Lung (tissue), 12 donors: ENCODE measurements around the gene MSH5. TPM values are rescaled to one million over a fixed set of nuclear protein-coding genes. Genes with fewer than 3 reads are reported as not detected.

Experiments used
- ATAC-seq: fragments of 200-7000 bp; cut with Tn5 transposase; one replicate; pipeline ENCODE4 v1.9.1; 2020; ENCODE audit warnings: moderate number of reproducible peaks; ENCODE audit not compliant: insufficient read depth, low FRiP score
- DNase-seq, 3 donors: peaks; one replicate each; pipeline ENCODE4 v3.0.0-alpha.2; 2013 to 2017
- H3K27ac ChIP-seq, 2 donors: one replicate each; pipeline ENCODE4 v1.5.1; 2013; ENCODE audit warnings: mild to moderate bottlenecking in 2 of 2, moderate library complexity in 2 of 2, control low read depth in 1 of 2, inconsistent platforms in 1 of 2, low read depth in 1 of 2, low read length in 1 of 2
- H3K27me3 ChIP-seq, 3 donors: one replicate each; pipeline ENCODE4 v1.5.1; 2013; ENCODE audit warnings: low read length in 2 of 3; ENCODE audit not compliant: control insufficient read depth in 3 of 3, insufficient read depth in 3 of 3
- H3K36me3 ChIP-seq, 4 donors: one replicate each; pipeline ENCODE4 v1.5.1; 2013; ENCODE audit warnings: low read length in 4 of 4, mild to moderate bottlenecking in 1 of 4, moderate library complexity in 1 of 4; ENCODE audit not compliant: control insufficient read depth in 4 of 4, insufficient read depth in 4 of 4
- H3K4me1 ChIP-seq, 5 donors: one replicate each; pipeline ENCODE4 v1.5.1; 2013; ENCODE audit warnings: low read length in 5 of 5, mild to moderate bottlenecking in 2 of 5, moderate library complexity in 1 of 5; ENCODE audit not compliant: control insufficient read depth in 5 of 5, insufficient read depth in 5 of 5
- H3K4me3 ChIP-seq: one replicate; pipeline ENCODE4 v1.5.1; 2013; ENCODE audit warnings: mild to moderate bottlenecking, control low read depth, moderate library complexity
- H3K9ac ChIP-seq, 2 donors: one replicate each; pipeline ENCODE4 v1.5.1; 2013; ENCODE audit warnings: low read length in 2 of 2, control low read depth in 1 of 2; ENCODE audit not compliant: insufficient read depth in 1 of 2
- H3K9me3 ChIP-seq, 4 donors: one replicate each; pipeline ENCODE4 v1.5.1; 2013; ENCODE audit warnings: low read length in 3 of 4, mild to moderate bottlenecking in 1 of 4, moderate library complexity in 1 of 4; ENCODE audit not compliant: control insufficient read depth in 4 of 4, insufficient read depth in 3 of 4
- WGBS, 2 donors: extraction: QIAGEN DNeasy Blood & Tissue Kit; methylation state at CpG; one replicate each; pipeline ENCODE4 v1.1.7; 2013; 5-methylcytosine and 5-hydroxymethylcytosine counted together
- polyA plus RNA-seq, 2 donors: library from polyadenylated mRNA; stranded (reverse); fragments of 200-250 nt; gene quantifications; one replicate each; pipeline ENCODE4 v1.2.1, GENCODE V29; 2013
- total RNA-seq, 2 donors: library from RNA; depleted of rRNA in 1 of 2; stranded (reverse); fragments of >200 nt in 1 of 2; gene quantifications; one replicate each; pipeline ENCODE4 v1.2.1, GENCODE V29; 2014 to 2021
- TF ChIP-seq, protein P1 (sequence below): IDR thresholded peaks from 2 replicates; pipeline ENCODE4 v1.5.1; 2012; ENCODE audit warnings: mild to moderate bottlenecking; ENCODE audit errors: control extremely low read depth, extremely low read depth
- donor health status: control.
- donor health status: control.
- donor health status: Bipolar disorder and iron deficiency.
- donor health status: healthy.
- donor health status: DM: yes; HTN: yes; CAD: no.

Gene MSH5
- total and polyA plus RNA-seq, 4 donors = 4.5 to 17.8 (median 13.4) TPM

DNA sequence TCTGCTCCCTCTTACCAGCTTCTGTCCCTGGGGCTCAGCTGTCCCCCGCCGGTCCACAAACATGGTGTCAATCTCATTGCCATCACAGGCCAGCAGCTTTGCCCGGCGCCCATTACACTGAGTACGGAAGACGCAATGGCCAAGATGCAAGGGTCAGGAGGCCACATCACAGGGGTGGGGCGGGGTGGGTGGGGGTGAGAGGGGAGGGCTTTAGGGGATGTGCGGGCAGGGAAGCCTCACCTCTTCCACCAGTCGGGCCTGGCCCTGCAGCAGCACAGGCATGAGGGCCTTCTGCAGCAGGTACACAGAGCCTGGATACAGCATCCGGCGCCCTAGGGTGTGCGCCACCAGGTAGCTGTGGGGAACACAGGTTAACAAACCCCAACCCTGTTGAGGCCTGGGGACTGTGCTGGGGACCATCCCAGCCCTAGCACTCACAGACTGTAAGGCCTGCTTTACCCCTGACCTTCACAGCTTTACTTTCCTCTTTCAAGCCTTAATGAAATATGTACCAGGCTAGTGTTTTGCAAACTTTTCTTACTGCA, 48.2 kb upstream of the MSH5 start:
- Histone ChIP-seq H3K9me3 (no peaks in the 10 kb centered on the region), H3K27me3 (no peaks in the 10 kb centered on the region), H3K4me3 (no peak overlapping the region), H3K9ac (no peak overlapping the region), H3K36me3 (peaks cover 23 to 65% (median 33%) of the 10 kb centered on the region in 4 donors), H3K27ac (no peak overlapping the region), H3K4me1 (no peaks in the 10 kb centered on the region)
- DNase-seq (no peak), ATAC-seq (no peak)
- 95 to 96% methylated on average over 12 of the region's 12 CpGs for WGBS, 2 donors
- TF ChIP-seq, protein P1, sequence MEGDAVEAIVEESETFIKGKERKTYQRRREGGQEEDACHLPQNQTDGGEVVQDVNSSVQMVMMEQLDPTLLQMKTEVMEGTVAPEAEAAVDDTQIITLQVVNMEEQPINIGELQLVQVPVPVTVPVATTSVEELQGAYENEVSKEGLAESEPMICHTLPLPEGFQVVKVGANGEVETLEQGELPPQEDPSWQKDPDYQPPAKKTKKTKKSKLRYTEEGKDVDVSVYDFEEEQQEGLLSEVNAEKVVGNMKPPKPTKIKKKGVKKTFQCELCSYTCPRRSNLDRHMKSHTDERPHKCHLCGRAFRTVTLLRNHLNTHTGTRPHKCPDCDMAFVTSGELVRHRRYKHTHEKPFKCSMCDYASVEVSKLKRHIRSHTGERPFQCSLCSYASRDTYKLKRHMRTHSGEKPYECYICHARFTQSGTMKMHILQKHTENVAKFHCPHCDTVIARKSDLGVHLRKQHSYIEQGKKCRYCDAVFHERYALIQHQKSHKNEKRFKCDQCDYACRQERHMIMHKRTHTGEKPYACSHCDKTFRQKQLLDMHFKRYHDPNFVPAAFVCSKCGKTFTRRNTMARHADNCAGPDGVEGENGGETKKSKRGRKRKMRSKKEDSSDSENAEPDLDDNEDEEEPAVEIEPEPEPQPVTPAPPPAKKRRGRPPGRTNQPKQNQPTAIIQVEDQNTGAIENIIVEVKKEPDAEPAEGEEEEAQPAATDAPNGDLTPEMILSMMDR = no peak

DNA sequence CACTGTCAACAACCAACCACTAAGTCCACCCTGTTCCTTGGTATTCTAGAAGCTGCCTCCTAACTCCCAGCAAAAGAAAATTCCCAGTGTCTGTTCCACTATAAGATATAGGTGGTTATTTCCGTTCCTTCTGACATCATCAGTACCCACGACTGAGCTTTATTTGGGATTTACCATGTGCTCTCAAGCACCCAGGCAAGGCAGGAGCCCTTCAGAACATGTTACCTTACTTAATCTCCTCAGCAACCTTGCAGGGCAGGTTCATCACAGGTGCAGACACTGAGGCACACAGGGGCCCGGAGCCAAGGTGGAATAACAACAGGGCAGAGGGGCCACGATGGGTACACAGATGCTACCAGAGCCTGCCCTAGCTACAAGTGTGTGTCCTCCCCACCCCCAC, 47.5 kb upstream of the MSH5 start:
- H3K4me3 ChIP-seq = no peak overlapping the region
- no peak overlapping the region for H3K9ac ChIP-seq
- ATAC-seq (no peak), DNase-seq (no peak)
- no peaks in the 10 kb centered on the region for H3K9me3 ChIP-seq
- 85 to 88% methylated on average over 4 of the region's 4 CpGs for WGBS, 2 donors
- no peak overlapping the region for H3K27ac ChIP-seq
- H3K4me1 ChIP-seq = peaks cover 0 to 7% (median 0%) of the 10 kb centered on the region in 5 donors
- TF ChIP-seq, protein P1 = no peak
- peaks cover 21 to 68% (median 32%) of the 10 kb centered on the region in 4 donors for H3K36me3 ChIP-seq
- H3K27me3 ChIP-seq = no peaks in the 10 kb centered on the region

DNA sequence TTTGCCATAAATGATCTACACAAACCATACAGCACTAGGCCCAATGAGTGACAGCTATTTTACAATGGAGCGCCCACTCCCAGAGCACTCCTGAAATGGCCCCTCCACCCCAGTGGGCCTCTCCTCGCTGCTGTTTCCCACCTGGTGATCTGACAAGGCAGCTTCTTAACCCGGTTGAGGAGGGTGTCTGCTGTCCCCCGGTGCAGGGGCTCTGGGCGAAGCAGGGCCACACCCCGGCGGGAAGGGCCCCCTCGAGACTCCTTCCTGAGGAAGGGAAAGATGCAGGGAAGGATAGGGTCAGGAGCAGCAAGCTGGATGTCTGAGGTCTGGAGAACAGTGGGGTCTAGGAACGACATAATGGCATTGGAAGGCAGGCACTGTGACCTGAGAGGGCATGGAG, 46.9 kb upstream of the MSH5 start:
- WGBS, 2 donors = 90 to 94% methylated on average over 9 of the region's 9 CpGs
- Histone ChIP-seq H3K36me3 (peaks cover 18 to 67% (median 29%) of the 10 kb centered on the region in 4 donors), H3K9me3 (no peaks in the 10 kb centered on the region), H3K27ac (no peak overlapping the region), H3K27me3 (no peaks in the 10 kb centered on the region), H3K9ac (no peak overlapping the region), H3K4me1 (peaks cover 0 to 11% (median 0%) of the 10 kb centered on the region in 5 donors), H3K4me3 (no peak overlapping the region)
- TF ChIP-seq, protein P1 = no peak
- DNase-seq (no peak), ATAC-seq (no peak)

DNA sequence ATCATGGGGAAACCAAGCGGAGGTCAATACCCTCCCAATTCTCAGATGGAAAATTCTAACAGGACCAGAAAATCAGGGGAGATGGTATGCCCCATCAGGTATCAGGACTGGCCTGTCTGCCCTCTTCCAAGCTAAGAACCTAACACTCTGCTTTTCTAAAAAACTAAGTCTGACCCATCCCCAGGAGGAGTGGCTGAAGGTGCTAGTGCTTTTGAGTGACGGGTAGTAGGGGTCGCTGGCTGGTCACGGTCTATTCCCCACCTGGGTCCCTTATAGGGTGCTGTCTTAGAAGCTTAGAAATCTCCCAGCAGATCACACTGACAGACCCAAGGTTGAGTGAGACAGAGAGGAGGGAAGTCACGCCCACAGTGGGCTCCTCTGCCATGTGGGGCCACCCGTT, 46.3 kb upstream of the MSH5 start:
- 89 to 95% methylated on average over 6 of the region's 6 CpGs for WGBS, 2 donors
- TF ChIP-seq, protein P1 = no peak
- no peak for DNase-seq
- no peak overlapping the region for H3K27ac ChIP-seq
- H3K36me3 ChIP-seq = peaks cover 15 to 60% (median 24%) of the 10 kb centered on the region in 4 donors
- H3K9me3 ChIP-seq = no peaks in the 10 kb centered on the region
- H3K27me3 ChIP-seq = no peaks in the 10 kb centered on the region
- no peak overlapping the region for H3K4me3 ChIP-seq
- no peak overlapping the region for H3K9ac ChIP-seq
- H3K4me1 ChIP-seq = peaks cover 0 to 11% (median 0%) of the 10 kb centered on the region in 5 donors
- ATAC-seq = no peak
